HEK293 (cell line): ENCODE data around the gene EVC.

Experiments
- CTCF ChIA-PET: fragments of 350-600 bp; formaldehyde crosslinking; extraction: SDS; loops from one replicate; lab custom pipeline; 2021; ENCODE audit warnings: antibody characterized with exemption; lab: Yijun Ruan, JAX
- POLR2A ChIA-PET: fragments of 300-600 bp; formaldehyde crosslinking; extraction: SDS; loops from one replicate; lab custom pipeline; 2020; ENCODE audit warnings: antibody characterized with exemption, inconsistent platforms; lab: Yijun Ruan, JAX
- H3K27ac ChIP-seq: fragments of 200-500 bp; sonication (Bioruptor generic); 2 replicates; pipeline ENCODE4 v1.5.1; 2014; ENCODE audit warnings: low read depth, low read length, control low read depth, inconsistent platforms; ENCODE audit errors: extremely low read depth
- H3K36me3 ChIP-seq, 2 experiments: fragments of 200-500 bp in 1 of 2; sonication (Bioruptor generic) in 1 of 2; 1 replicate in 1 of 2; 2 replicates in 1 of 2; pipeline ENCODE4 v1.5.1; 2014 to 2017; ENCODE audit warnings: inconsistent platforms in 2 of 2, low read length in 2 of 2; ENCODE audit not compliant: control insufficient read depth in 2 of 2, insufficient read depth in 1 of 2
- H3K4me1 ChIP-seq: fragments of 200-500 bp; sonication (Bioruptor generic); 2 replicates; pipeline ENCODE4 v1.5.1; 2014; ENCODE audit warnings: mild to moderate bottlenecking, low read length, inconsistent platforms; ENCODE audit not compliant: control insufficient read depth, insufficient read depth
- H3K4me3 ChIP-seq: 2 replicates; pipeline ENCODE4 v1.5.1; 2011; ENCODE audit warnings: low read depth, mild to moderate bottlenecking, control low read depth, low read length, moderate library complexity
- H3K9me3 ChIP-seq: fragments of 200-500 bp; sonication (Bioruptor generic); 2 replicates; pipeline ENCODE4 v1.5.1; 2014; ENCODE audit warnings: low read depth, low read length, inconsistent platforms; ENCODE audit not compliant: control insufficient read depth, insufficient read depth
- EGR2 ChIP-seq: fragments of 450-650 bp; formaldehyde crosslinking; IDR thresholded peaks from 2 replicates; pipeline ENCODE4 v1.5.1; 2016; ENCODE audit warnings: low read depth, missing biosample characterization, missing genetic modification characterization
- MYNN ChIP-seq: fragments of 450-650 bp; formaldehyde crosslinking; IDR thresholded peaks from 2 replicates; pipeline ENCODE4 v1.5.1; 2016; ENCODE audit warnings: missing biosample characterization, missing genetic modification characterization, borderline replicate concordance
- OVOL3 ChIP-seq: fragments of 450-650 bp; formaldehyde crosslinking; IDR thresholded peaks from 2 replicates; pipeline ENCODE4 v1.5.1; 2016; ENCODE audit warnings: missing biosample characterization, missing genetic modification characterization
- REPIN1 ChIP-seq: fragments of 450-650 bp; formaldehyde crosslinking; IDR thresholded peaks from 2 replicates; pipeline ENCODE4 v1.5.1; 2017; ENCODE audit warnings: missing biosample characterization, missing genetic modification characterization, low read depth
- YY2 ChIP-seq: fragments of 450-650 bp; formaldehyde crosslinking; IDR thresholded peaks from 2 replicates; pipeline ENCODE4 v1.5.1; 2016; ENCODE audit warnings: missing biosample characterization, missing genetic modification characterization
- ZBTB20 ChIP-seq: fragments of 450-650 bp; formaldehyde crosslinking; IDR thresholded peaks from 2 replicates; pipeline ENCODE4 v1.5.1; 2016; ENCODE audit warnings: missing biosample characterization, missing genetic modification characterization
- ZBTB7A ChIP-seq: fragments of 450-650 bp; formaldehyde crosslinking; IDR thresholded peaks from 2 replicates; pipeline ENCODE4 v1.5.1; 2016; ENCODE audit warnings: low read depth, missing biosample characterization, missing genetic modification characterization
- ZEB2 ChIP-seq: fragments of 450-650 bp; formaldehyde crosslinking; IDR thresholded peaks from 2 replicates; pipeline ENCODE4 v1.5.1; 2016; ENCODE audit warnings: missing biosample characterization, missing genetic modification characterization
- ZNF19 ChIP-seq: fragments of 450-650 bp; formaldehyde crosslinking; IDR thresholded peaks from 2 replicates; pipeline ENCODE4; 2016; ENCODE audit warnings: missing biosample characterization, missing genetic modification characterization, low read depth
- ZNF221 ChIP-seq: fragments of 450-650 bp; formaldehyde crosslinking; IDR thresholded peaks from 2 replicates; pipeline ENCODE4 v1.5.1; 2017; ENCODE audit warnings: missing biosample characterization, missing genetic modification characterization, borderline replicate concordance
- ZNF223 ChIP-seq: fragments of 450-650 bp; formaldehyde crosslinking; IDR thresholded peaks from 2 replicates; pipeline ENCODE4 v1.5.1; 2016; ENCODE audit warnings: missing biosample characterization, missing genetic modification characterization
- ZNF23 ChIP-seq: fragments of 450-650 bp; formaldehyde crosslinking; IDR thresholded peaks from 2 replicates; pipeline ENCODE4 v1.5.1; 2016; ENCODE audit warnings: missing biosample characterization, missing genetic modification characterization, borderline replicate concordance
- ZNF433 ChIP-seq: fragments of 450-650 bp; formaldehyde crosslinking; IDR thresholded peaks from 2 replicates; pipeline ENCODE4 v1.5.1; 2016; ENCODE audit warnings: missing biosample characterization, missing genetic modification characterization, low read depth
- ZNF571 ChIP-seq: fragments of 450-650 bp; formaldehyde crosslinking; IDR thresholded peaks from 2 replicates; pipeline ENCODE4 v1.5.0; 2017; ENCODE audit warnings: missing biosample characterization, missing genetic modification characterization
- ZNF830 ChIP-seq: fragments of 450-650 bp; IDR thresholded peaks from 2 replicates; pipeline ENCODE4 v1.5.0; 2018; ENCODE audit warnings: missing biosample characterization, missing genetic modification characterization, low read depth, mild to moderate bottlenecking, moderate library complexity
- ZSCAN30 ChIP-seq: fragments of 450-650 bp; IDR thresholded peaks from 2 replicates; pipeline ENCODE4 v1.5.1; 2018; ENCODE audit warnings: missing biosample characterization, mild to moderate bottlenecking, missing genetic modification characterization, moderate library complexity
- TF ChIP-seq, protein P1 (sequence below): fragments of 450-650 bp; formaldehyde crosslinking; IDR thresholded peaks from 2 replicates; pipeline ENCODE4 v1.5.1; 2016; ENCODE audit warnings: missing biosample characterization, missing genetic modification characterization
- TF ChIP-seq, protein P2 (sequence below): fragments of 450-650 bp; formaldehyde crosslinking; IDR thresholded peaks from 2 replicates; pipeline ENCODE4 v1.5.1; 2016; ENCODE audit warnings: missing biosample characterization, missing genetic modification characterization
- TF ChIP-seq, protein P3 (sequence below): fragments of 450-650 bp; formaldehyde crosslinking; IDR thresholded peaks from 2 replicates; pipeline ENCODE4 v1.5.1; 2016; ENCODE audit warnings: missing biosample characterization, missing genetic modification characterization
- TF ChIP-seq, protein P4 (sequence below): fragments of 450-650 bp; formaldehyde crosslinking; IDR thresholded peaks from 2 replicates; pipeline ENCODE4 v1.5.0; 2017; ENCODE audit warnings: missing biosample characterization, missing genetic modification characterization, borderline replicate concordance
- TF ChIP-seq, protein P5 (sequence below): fragments of 450-650 bp; formaldehyde crosslinking; IDR thresholded peaks from 2 replicates; pipeline ENCODE4 v1.5.1; 2016; ENCODE audit warnings: missing biosample characterization, missing genetic modification characterization
- TF ChIP-seq, protein P6 (sequence below): fragments of 450-650 bp; formaldehyde crosslinking; IDR thresholded peaks from 2 replicates; pipeline ENCODE4 v1.5.1; 2017; ENCODE audit warnings: missing biosample characterization, missing genetic modification characterization

EVC gene

DNA sequence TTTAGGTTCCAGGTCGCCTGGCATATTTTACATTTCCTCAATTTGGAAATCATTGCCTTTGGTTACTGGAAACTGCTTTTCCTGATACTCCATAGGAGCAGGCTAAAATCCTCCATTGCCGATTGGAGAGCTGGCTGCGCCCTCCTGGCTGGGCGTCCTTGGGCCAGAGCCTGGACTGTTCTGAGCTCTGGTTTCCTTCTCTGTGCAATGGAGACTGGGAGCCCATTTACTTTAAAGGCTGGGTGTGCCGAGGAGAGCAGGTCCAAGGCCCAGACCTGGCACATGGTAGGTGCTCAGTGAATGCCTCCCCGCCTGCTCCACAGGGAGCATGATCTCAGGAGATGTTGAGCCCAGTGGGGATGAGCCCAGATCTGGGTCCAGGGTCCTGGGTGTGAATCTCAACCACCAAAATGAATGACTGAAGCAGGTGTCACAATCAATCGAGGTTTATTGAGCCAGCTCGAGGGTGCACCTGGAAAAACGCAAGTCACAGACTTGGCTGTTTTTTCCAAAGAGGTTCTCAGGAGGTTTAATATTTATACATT is 50.0 kb downstream of the EVC start:
- TF ChIP-seq EGR2 (tag by site-specific recombination) = no peak
- TF ChIP-seq ZNF19 (tag by site-specific recombination) = no peak
- no peak for TF ChIP-seq ZNF23
- TF ChIP-seq ZNF830 = no peak
- TF ChIP-seq MYNN = no peak
- TF ChIP-seq ZNF571 = no peak
- TF ChIP-seq ZNF433 (tag by site-specific recombination) = no peak
- no peak for TF ChIP-seq ZEB2 (tag by site-specific recombination)
- TF ChIP-seq, protein P1, sequence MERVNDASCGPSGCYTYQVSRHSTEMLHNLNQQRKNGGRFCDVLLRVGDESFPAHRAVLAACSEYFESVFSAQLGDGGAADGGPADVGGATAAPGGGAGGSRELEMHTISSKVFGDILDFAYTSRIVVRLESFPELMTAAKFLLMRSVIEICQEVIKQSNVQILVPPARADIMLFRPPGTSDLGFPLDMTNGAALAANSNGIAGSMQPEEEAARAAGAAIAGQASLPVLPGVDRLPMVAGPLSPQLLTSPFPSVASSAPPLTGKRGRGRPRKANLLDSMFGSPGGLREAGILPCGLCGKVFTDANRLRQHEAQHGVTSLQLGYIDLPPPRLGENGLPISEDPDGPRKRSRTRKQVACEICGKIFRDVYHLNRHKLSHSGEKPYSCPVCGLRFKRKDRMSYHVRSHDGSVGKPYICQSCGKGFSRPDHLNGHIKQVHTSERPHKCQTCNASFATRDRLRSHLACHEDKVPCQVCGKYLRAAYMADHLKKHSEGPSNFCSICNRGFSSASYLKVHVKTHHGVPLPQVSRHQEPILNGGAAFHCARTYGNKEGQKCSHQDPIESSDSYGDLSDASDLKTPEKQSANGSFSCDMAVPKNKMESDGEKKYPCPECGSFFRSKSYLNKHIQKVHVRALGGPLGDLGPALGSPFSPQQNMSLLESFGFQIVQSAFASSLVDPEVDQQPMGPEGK (tag by site-specific recombination) = no peak
- TF ChIP-seq REPIN1 (tag by site-specific recombination) = no peak
- TF ChIP-seq, protein P2, sequence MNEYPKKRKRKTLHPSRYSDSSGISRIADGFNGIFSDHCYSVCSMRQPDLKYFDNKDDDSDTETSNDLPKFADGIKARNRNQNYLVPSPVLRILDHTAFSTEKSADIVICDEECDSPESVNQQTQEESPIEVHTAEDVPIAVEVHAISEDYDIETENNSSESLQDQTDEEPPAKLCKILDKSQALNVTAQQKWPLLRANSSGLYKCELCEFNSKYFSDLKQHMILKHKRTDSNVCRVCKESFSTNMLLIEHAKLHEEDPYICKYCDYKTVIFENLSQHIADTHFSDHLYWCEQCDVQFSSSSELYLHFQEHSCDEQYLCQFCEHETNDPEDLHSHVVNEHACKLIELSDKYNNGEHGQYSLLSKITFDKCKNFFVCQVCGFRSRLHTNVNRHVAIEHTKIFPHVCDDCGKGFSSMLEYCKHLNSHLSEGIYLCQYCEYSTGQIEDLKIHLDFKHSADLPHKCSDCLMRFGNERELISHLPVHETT (tag by site-specific recombination) = no peak
- TF ChIP-seq OVOL3 (tag by site-specific recombination) = no peak
- TF ChIP-seq, protein P3, sequence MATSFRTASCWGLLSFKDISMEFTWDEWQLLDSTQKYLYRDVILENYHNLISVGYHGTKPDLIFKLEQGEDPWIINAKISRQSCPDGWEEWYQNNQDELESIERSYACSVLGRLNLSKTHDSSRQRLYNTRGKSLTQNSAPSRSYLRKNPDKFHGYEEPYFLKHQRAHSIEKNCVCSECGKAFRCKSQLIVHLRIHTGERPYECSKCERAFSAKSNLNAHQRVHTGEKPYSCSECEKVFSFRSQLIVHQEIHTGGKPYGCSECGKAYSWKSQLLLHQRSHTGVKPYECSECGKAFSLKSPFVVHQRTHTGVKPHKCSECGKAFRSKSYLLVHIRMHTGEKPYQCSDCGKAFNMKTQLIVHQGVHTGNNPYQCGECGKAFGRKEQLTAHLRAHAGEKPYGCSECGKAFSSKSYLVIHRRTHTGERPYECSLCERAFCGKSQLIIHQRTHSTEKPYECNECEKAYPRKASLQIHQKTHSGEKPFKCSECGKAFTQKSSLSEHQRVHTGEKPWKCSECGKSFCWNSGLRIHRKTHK = no peak
- no peak for TF ChIP-seq ZNF221 (tag by site-specific recombination)
- TF ChIP-seq, protein P4, sequence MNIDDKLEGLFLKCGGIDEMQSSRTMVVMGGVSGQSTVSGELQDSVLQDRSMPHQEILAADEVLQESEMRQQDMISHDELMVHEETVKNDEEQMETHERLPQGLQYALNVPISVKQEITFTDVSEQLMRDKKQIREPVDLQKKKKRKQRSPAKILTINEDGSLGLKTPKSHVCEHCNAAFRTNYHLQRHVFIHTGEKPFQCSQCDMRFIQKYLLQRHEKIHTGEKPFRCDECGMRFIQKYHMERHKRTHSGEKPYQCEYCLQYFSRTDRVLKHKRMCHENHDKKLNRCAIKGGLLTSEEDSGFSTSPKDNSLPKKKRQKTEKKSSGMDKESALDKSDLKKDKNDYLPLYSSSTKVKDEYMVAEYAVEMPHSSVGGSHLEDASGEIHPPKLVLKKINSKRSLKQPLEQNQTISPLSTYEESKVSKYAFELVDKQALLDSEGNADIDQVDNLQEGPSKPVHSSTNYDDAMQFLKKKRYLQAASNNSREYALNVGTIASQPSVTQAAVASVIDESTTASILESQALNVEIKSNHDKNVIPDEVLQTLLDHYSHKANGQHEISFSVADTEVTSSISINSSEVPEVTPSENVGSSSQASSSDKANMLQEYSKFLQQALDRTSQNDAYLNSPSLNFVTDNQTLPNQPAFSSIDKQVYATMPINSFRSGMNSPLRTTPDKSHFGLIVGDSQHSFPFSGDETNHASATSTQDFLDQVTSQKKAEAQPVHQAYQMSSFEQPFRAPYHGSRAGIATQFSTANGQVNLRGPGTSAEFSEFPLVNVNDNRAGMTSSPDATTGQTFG (tag by site-specific recombination) = no peak
- no peak for TF ChIP-seq ZNF223 (tag by site-specific recombination)
- TF ChIP-seq ZBTB20 = no peak
- no peak for TF ChIP-seq ZBTB7A (tag by site-specific recombination)
- ChIA-PET CTCF (no interaction called here), POLR2A (no interaction called here)
- no peak overlapping the region for H3K27ac ChIP-seq
- H3K4me3 ChIP-seq = no peak overlapping the region
- H3K9me3 ChIP-seq = no peaks in the 10 kb centered on the region
- no peaks in the 10 kb centered on the region for H3K4me1 ChIP-seq
- H3K36me3 ChIP-seq = peaks cover 0 to 35% of the 10 kb centered on the region in 2 experiments; a peak in 1 of 3 replicates

DNA sequence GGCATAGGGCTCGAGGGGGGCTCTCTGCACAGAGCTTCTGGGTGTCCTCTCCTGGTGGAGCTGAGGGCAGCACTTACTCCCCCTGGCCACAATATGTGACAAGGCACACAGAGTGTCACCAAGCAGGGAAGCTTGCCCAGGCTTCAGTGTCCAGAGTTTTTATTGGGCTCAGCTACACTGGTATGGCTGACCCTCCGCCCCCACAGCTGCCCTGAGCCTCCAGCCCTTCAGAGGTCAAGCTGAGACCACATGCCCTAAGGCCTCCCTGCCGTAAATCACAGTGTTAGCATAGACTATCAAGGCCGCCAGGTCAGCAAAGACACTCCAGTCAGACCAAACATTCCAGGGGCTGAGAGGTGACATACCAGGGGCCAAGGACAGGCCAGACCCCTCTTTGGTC is 59.0 kb downstream of the EVC start:
- no peak overlapping the region for H3K27ac ChIP-seq
- H3K9me3 ChIP-seq = no peaks in the 10 kb centered on the region
- H3K36me3 ChIP-seq = peaks cover 0 to 23% of the 10 kb centered on the region in 2 experiments; a peak in 1 of 3 replicates
- no peaks in the 10 kb centered on the region for H3K4me1 ChIP-seq
- ChIA-PET CTCF (no interaction called here), POLR2A (no interaction called here)
- H3K4me3 ChIP-seq = no peak overlapping the region
- TF ChIP-seq, protein P5, sequence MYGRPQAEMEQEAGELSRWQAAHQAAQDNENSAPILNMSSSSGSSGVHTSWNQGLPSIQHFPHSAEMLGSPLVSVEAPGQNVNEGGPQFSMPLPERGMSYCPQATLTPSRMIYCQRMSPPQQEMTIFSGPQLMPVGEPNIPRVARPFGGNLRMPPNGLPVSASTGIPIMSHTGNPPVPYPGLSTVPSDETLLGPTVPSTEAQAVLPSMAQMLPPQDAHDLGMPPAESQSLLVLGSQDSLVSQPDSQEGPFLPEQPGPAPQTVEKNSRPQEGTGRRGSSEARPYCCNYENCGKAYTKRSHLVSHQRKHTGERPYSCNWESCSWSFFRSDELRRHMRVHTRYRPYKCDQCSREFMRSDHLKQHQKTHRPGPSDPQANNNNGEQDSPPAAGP (tag by site-specific recombination) = no peak
- TF ChIP-seq ZSCAN30 = no peak
- no peak for TF ChIP-seq YY2
- TF ChIP-seq ZNF433 (tag by site-specific recombination) = no peak
- TF ChIP-seq, protein P6, sequence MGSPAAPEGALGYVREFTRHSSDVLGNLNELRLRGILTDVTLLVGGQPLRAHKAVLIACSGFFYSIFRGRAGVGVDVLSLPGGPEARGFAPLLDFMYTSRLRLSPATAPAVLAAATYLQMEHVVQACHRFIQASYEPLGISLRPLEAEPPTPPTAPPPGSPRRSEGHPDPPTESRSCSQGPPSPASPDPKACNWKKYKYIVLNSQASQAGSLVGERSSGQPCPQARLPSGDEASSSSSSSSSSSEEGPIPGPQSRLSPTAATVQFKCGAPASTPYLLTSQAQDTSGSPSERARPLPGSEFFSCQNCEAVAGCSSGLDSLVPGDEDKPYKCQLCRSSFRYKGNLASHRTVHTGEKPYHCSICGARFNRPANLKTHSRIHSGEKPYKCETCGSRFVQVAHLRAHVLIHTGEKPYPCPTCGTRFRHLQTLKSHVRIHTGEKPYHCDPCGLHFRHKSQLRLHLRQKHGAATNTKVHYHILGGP (tag by site-specific recombination) = no peak
